DOHH2 (cell line): ENCODE measurements around the gene APOL2.

Source experiments
- CTCF ChIP-seq: fragments of 200-600 bp; sonication (generic); IDR thresholded peaks from one replicate; pipeline ENCODE4 v1.5.1; 2014; ENCODE audit warnings: antibody characterized with exemption, mild to moderate bottlenecking, low read depth, low read length; ENCODE audit not compliant: poor library complexity, severe bottlenecking
- EZH2phosphoT487 ChIP-seq: fragments of 200-600 bp; sonication (generic); IDR thresholded peaks from 2 replicates; pipeline ENCODE4 v1.6.1; 2017; ENCODE audit warnings: borderline replicate concordance, mild to moderate bottlenecking, antibody characterized with exemption, low read length, moderate library complexity, mixed read lengths

- TF ChIP-seq CTCF (no peak), EZH2phosphoT487 (no peak)
Observed at GRCh38 chr22:36232715-36233401, 6.5 kb downstream of the APOL2 start.
